Neural crest cell (in vitro differentiated cells): ENCODE data around the gene ME1. TPM values are rescaled to one million over a fixed set of nuclear protein-coding genes. Genes with fewer than 3 reads are reported as not detected.

Source experiments
- DNase-seq: peaks from one replicate; pipeline ENCODE4 v3.0.0; 2021; ENCODE audit warnings: low read depth, mixed read lengths, low spot score
- H3K27ac Mint-ChIP-seq: one replicate; pipeline ENCODE4 v1.8.0; 2021; ENCODE audit warnings: mild to moderate bottlenecking, mixed read lengths; ENCODE audit not compliant: unreplicated experiment
- H3K27me3 Mint-ChIP-seq: 2 replicates; pipeline ENCODE4 v1.8.0; 2021; ENCODE audit warnings: low read depth, mild to moderate bottlenecking, mixed read lengths
- H3K36me3 Mint-ChIP-seq: 2 replicates; pipeline ENCODE4 v1.8.0; 2021; ENCODE audit warnings: low read depth, mild to moderate bottlenecking, mixed read lengths
- H3K4me1 Mint-ChIP-seq: 2 replicates; pipeline ENCODE4 v1.8.0; 2021; ENCODE audit warnings: mixed read lengths
- H3K4me3 Mint-ChIP-seq: one replicate; pipeline ENCODE4 v1.8.0; 2021; ENCODE audit warnings: mild to moderate bottlenecking, mixed read lengths
- H3K9me3 Mint-ChIP-seq: 2 replicates; pipeline ENCODE4 v1.8.0; 2021; ENCODE audit warnings: mixed read lengths
- total RNA-seq: library from RNA; stranded (reverse); gene quantifications from 2 replicates; pipeline ENCODE4 v1.2.1, GENCODE V29; 2021
- TF ChIP-seq, protein P1 (sequence below): fragments of 200-600 bp; sonication (generic); conservative IDR thresholded peaks from 2 replicates; pipeline ENCODE4 v1.5.0; 2021; ENCODE audit warnings: antibody characterized with exemption, mild to moderate bottlenecking

The ME1 gene
- total RNA-seq, 1 donor from 2014 or later, result 4.4 TPM

DNA sequence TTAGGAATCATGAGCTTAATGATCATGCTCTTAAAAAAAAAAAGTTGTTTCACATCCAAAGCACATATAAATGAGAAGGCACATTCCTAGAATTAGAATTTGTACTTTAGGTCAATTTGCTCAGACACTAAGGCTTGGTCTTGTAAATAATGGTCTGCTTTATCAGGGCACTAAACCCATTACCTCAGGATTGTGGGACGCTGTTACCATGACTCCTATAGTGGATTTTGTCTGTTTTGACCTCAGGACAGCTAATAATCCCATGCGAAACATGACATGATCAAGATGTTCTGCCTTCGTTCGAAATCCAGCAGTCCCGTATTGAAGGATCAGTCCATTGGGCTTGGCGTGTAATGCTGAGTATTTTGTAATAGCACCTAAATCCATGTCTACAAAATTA is 240.2 kb downstream of the ME1 start:
- DNase-seq, result no peak
- Mint-ChIP-seq H3K9me3 (no peaks in the 10 kb centered on the region), H3K4me3 (peak overlapping the region; percentile 99), H3K27ac (no peak overlapping the region), H3K36me3 (peaks cover 6% of the 10 kb centered on the region), H3K4me1 (peaks cover 35% of the 10 kb centered on the region), H3K27me3 (no peaks in the 10 kb centered on the region)
- TF ChIP-seq, protein P1, sequence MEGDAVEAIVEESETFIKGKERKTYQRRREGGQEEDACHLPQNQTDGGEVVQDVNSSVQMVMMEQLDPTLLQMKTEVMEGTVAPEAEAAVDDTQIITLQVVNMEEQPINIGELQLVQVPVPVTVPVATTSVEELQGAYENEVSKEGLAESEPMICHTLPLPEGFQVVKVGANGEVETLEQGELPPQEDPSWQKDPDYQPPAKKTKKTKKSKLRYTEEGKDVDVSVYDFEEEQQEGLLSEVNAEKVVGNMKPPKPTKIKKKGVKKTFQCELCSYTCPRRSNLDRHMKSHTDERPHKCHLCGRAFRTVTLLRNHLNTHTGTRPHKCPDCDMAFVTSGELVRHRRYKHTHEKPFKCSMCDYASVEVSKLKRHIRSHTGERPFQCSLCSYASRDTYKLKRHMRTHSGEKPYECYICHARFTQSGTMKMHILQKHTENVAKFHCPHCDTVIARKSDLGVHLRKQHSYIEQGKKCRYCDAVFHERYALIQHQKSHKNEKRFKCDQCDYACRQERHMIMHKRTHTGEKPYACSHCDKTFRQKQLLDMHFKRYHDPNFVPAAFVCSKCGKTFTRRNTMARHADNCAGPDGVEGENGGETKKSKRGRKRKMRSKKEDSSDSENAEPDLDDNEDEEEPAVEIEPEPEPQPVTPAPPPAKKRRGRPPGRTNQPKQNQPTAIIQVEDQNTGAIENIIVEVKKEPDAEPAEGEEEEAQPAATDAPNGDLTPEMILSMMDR, result no peak

DNA sequence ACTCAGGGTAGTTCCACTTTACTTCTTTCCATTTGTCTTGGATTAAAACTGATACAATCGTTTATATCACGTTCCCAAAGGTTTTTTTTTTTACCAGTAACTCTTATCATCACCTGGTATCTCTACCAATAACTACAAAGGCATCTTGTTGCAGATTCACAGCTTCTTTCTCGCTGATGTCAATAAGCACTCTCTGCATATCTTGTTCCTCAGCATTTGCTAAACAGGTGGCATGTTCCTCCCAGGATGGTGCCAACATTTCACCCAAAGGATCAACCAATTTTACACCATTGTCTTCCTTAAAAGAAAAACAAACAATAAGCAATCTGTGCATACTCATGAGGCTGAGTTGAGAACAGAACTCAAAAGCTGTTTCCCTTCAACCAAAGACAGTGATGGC is 242.3 kb downstream of the ME1 start:
- H3K4me3 Mint-ChIP-seq, result no peak overlapping the region
- TF ChIP-seq, protein P1, result no peak
- H3K36me3 Mint-ChIP-seq, result peaks cover 14% of the 10 kb centered on the region
- no peaks in the 10 kb centered on the region for H3K9me3 Mint-ChIP-seq
- no peaks in the 10 kb centered on the region for H3K27me3 Mint-ChIP-seq
- H3K27ac Mint-ChIP-seq, result no peak overlapping the region
- peaks cover 20% of the 10 kb centered on the region for H3K4me1 Mint-ChIP-seq
- no peak for DNase-seq

DNA sequence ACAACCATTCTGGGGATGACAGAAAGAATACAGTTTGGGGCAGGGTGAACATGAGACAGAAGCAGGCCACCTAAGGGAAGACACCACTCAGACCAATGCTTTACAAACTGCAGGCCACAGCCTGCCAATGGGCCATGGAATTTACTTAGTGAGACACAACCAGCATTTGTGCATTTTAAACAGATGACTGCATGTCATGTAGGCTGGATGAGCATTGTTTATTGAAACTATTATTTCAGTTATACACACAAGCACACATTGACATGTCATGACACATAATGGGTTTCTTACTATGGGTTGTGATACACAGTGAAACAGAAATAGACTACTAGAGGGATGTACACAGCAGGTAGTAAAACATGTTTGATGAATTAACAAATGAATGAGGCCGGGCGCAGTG is 245.8 kb downstream of the ME1 start:
- TF ChIP-seq, protein P1, result no peak
- H3K27me3 Mint-ChIP-seq, result no peaks in the 10 kb centered on the region
- H3K27ac Mint-ChIP-seq, result no peak overlapping the region
- no peaks in the 10 kb centered on the region for H3K9me3 Mint-ChIP-seq
- no peak overlapping the region for H3K4me3 Mint-ChIP-seq
- peaks cover 24% of the 10 kb centered on the region for H3K36me3 Mint-ChIP-seq
- peaks cover 8% of the 10 kb centered on the region for H3K4me1 Mint-ChIP-seq
- DNase-seq, result no peak

DNA sequence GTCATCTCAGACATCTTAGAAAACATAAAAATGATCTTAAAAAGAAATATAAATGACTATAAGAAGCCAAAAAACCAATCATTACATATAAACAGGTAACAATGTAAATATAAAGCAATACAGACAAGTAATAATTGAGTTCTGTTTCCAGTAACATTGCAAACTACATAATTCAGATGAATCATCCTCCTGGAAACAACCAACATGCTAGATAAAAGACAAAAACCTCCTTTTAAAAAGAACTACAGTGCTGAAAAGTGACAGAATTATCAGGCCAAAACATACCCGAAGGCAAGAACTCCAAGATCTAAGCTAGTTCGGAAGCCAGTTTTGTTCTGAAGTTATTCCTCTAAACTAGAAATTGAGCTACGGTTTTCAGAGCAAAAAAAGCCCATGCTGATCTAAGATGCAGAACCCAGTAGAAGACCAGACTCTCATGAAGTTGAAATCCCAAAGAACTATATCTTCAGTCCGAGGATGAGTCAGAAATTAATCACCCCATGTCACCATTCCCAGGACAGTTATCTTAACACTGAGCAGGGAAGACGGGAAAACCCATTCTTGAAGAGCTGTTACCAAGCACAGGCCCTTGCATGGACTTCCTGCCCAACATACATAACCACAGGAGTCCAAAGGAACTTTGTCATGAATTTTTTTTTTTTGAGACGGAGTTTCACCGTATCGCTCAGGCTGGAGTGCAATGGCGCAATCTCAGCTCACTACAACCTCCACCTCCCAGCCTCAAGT is 247.6 kb downstream of the ME1 start:
- no peak overlapping the region for H3K27ac Mint-ChIP-seq
- no peaks in the 10 kb centered on the region for H3K27me3 Mint-ChIP-seq

DNA sequence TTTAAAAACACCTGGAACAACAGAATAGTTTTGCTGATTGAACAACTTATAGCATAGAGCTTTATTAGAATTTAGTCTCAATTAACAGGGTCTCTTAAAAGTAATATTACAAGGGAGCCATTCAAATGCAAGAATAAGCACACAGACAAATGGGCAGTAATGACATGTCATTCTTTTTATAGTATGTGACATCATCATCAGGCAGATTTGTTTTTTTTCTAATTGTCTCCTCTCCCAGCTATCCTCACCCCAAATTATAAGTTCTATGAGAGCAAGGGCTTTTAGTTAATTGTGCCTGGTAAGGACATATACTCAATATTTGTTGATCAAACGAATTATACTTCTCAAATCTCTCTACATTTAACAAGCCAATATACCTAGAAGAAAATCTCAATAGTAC is 248.7 kb downstream of the ME1 start:
- no peaks in the 10 kb centered on the region for H3K27me3 Mint-ChIP-seq
- TF ChIP-seq, protein P1, result no peak
- peaks cover 4% of the 10 kb centered on the region for H3K4me1 Mint-ChIP-seq
- no peaks in the 10 kb centered on the region for H3K9me3 Mint-ChIP-seq
- no peak overlapping the region for H3K4me3 Mint-ChIP-seq
- peaks cover 22% of the 10 kb centered on the region for H3K36me3 Mint-ChIP-seq
- DNase-seq, result no peak
- H3K27ac Mint-ChIP-seq, result no peak overlapping the region

More for the DNA sequence above, 247.6 kb downstream of the ME1 start:
- Mint-ChIP-seq H3K9me3 (no peaks in the 10 kb centered on the region), H3K4me3 (no peak overlapping the region), H3K4me1 (peaks cover 4% of the 10 kb centered on the region), H3K36me3 (peaks cover 22% of the 10 kb centered on the region)
- TF ChIP-seq, protein P1, result no peak
- no peak for DNase-seq
